GM06990 (cell line): ENCODE measurements around the gene MIER3.

ENCODE experiments used
- DNase-seq: peaks from one replicate; pipeline ENCODE4 v3.0.0-alpha.2; 2011; ENCODE audit not compliant: insufficient read length; ENCODE audit errors: extremely low read depth
- H3K27me3 ChIP-seq: replicated peaks from 2 replicates; pipeline ENCODE4 v1.6.0; 2011; ENCODE audit warnings: low read length; ENCODE audit not compliant: control insufficient read depth, insufficient read depth
- H3K36me3 ChIP-seq: 2 replicates; pipeline ENCODE4 v1.5.1; 2011; ENCODE audit warnings: low read length; ENCODE audit not compliant: control insufficient read depth, insufficient read depth
- H3K4me3 ChIP-seq: replicated peaks from 2 replicates; pipeline ENCODE4 v1.5.1; 2011; ENCODE audit warnings: low read depth, mild to moderate bottlenecking, control low read depth, low read length
- TF ChIP-seq, protein P1 (sequence below): IDR thresholded peaks from 2 replicates; pipeline ENCODE4 v1.5.1; 2011; ENCODE audit warnings: low read length, control low read depth, mild to moderate bottlenecking, inconsistent platforms; ENCODE audit not compliant: insufficient read depth, poor library complexity, severe bottlenecking

MIER3 gene

DNA sequence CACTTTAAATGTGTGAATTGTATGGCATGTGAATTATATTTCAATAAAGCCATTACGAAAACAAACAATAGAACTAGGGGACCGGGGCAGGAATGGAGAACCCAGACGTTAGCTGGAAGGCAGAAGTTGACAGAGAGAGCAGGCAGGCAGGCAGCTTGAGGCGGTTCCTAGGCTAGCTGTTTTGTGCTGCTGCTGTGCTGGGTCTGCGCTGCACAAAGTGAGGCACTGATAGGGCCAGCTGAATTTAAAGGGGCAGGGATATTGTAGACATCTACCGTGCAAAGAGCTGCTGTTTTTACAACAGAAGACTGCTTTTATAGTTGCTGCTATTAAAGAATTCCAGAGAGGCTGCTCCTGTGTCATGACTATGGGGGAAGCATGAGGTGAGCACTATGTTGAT, 21.6 kb upstream of the MIER3 start:
- H3K36me3 ChIP-seq: no peaks in the 10 kb centered on the region
- no peak for DNase-seq
- TF ChIP-seq, protein P1, sequence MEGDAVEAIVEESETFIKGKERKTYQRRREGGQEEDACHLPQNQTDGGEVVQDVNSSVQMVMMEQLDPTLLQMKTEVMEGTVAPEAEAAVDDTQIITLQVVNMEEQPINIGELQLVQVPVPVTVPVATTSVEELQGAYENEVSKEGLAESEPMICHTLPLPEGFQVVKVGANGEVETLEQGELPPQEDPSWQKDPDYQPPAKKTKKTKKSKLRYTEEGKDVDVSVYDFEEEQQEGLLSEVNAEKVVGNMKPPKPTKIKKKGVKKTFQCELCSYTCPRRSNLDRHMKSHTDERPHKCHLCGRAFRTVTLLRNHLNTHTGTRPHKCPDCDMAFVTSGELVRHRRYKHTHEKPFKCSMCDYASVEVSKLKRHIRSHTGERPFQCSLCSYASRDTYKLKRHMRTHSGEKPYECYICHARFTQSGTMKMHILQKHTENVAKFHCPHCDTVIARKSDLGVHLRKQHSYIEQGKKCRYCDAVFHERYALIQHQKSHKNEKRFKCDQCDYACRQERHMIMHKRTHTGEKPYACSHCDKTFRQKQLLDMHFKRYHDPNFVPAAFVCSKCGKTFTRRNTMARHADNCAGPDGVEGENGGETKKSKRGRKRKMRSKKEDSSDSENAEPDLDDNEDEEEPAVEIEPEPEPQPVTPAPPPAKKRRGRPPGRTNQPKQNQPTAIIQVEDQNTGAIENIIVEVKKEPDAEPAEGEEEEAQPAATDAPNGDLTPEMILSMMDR: no peak
- no peak overlapping the region for H3K4me3 ChIP-seq
- H3K27me3 ChIP-seq: no peaks in the 10 kb centered on the region

- no peak for DNase-seq
- Histone ChIP-seq H3K36me3 (no peaks in the 10 kb centered on the region), H3K4me3 (no peak overlapping the region), H3K27me3 (no peaks in the 10 kb centered on the region; the same call in 1 of the 2 replicates)
- TF ChIP-seq, protein P1: no peak
Measured at GRCh38 chr5:56971275-56971674, 19.4 kb upstream of the MIER3 start.

DNA sequence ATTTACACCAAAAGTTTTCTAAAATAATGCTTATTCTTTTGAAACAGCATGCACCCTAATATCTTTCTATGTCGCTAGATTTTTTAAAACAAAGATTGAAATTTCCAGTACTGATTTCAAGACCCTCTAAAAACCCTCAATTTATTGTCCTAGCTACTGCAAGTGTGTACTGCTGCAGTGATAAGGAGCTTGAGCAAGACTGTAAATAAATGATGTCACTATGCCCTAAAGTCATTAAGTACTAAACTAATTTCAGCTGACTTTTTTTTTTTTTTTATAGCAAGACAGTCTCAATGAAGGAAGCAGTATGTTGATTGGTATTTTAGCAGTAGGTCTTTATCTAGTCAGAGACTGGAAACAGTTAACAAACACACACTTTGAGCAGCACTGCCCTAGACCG, 12.2 kb upstream of the MIER3 start:
- no peak for DNase-seq
- TF ChIP-seq, protein P1: no peak
- Histone ChIP-seq H3K36me3 (no peaks in the 10 kb centered on the region), H3K4me3 (no peak overlapping the region), H3K27me3 (peaks cover 3% of the 10 kb centered on the region)

- TF ChIP-seq, protein P1: no peak
- peaks cover 3% of the 10 kb centered on the region for H3K27me3 ChIP-seq
- no peak for DNase-seq
- no peaks in the 10 kb centered on the region for H3K36me3 ChIP-seq
- no peak overlapping the region for H3K4me3 ChIP-seq
Measured at GRCh38 chr5:56963246-56963645, 11.3 kb upstream of the MIER3 start.

DNA sequence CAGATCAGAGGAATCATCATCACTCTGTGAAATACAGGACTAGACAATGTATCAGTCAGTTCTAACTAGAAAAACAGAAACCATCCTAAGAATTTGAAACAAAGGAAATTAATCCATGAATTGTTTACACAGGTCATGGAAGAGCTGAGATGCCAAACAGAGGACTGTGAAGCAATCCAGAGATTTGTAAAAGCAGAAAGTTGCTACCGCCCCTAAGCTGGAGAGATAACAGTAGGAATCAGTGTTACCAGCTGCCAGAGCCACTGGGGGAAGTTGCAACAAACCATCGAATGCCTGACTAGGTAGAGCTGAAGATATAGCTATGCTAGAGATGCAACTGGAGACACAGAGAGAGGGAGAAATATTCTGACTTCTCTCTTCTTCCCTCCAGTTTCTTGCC, 10.4 kb upstream of the MIER3 start:
- H3K27me3 ChIP-seq: peaks cover 3% of the 10 kb centered on the region
- H3K36me3 ChIP-seq: no peaks in the 10 kb centered on the region
- DNase-seq: no peak
- TF ChIP-seq, protein P1: no peak
- H3K4me3 ChIP-seq: no peak overlapping the region

DNA sequence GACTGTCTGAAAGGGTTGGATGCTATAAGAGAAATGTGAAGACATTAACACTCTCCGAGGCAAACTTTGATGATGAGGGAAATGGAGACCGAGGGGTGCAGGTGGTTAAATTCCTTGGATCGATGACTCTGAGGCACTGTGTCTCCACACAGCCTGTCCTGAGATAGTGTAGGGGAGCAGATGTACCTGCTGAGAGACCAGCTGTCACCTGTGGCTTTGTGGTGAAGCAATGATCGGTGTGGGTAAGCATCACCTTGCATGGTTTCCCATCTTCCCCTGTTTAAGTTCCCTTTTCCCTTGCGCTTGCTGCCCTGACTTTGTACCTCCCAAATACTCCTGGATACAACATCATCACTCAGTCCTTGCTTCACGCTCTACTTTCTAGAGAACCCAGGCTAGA, 9.8 kb upstream of the MIER3 start:
- no peak for DNase-seq
- Histone ChIP-seq H3K36me3 (no peaks in the 10 kb centered on the region), H3K4me3 (no peak overlapping the region), H3K27me3 (peaks cover 3% of the 10 kb centered on the region)
- TF ChIP-seq, protein P1: no peak
